K562 (cell line): ENCODE results near the gene TRAIP. TPM values are rescaled to one million over a fixed set of nuclear protein-coding genes. Genes with fewer than 3 reads are reported as not detected.

Experiments
- ARID2 ChIP-seq: fragments of 450-650 bp; IDR thresholded peaks from 2 replicates; pipeline ENCODE4 v1.6.1; 2017; ENCODE audit warnings: antibody characterized with exemption, mild to moderate bottlenecking
- BHLHE40 ChIP-seq: IDR thresholded peaks from 2 replicates; pipeline ENCODE4 v1.6.1; 2011; ENCODE audit warnings: low read length, improper control_type of control experiment
- COPS2 ChIP-seq: fragments of 450-650 bp; conservative IDR thresholded peaks from 2 replicates; pipeline ENCODE4 v1.6.1; 2016; ENCODE audit warnings: mild to moderate bottlenecking, moderate library complexity
- FOXJ2 ChIP-seq: fragments of 200-800 bp; sonication (Bioruptor generic); IDR thresholded peaks from 2 replicates; pipeline ENCODE4 v1.6.1; 2016; ENCODE audit warnings: missing genetic modification characterization, missing compliant biosample characterization
- GTF2E2 ChIP-seq: fragments of 200-800 bp; sonication (Bioruptor generic); IDR thresholded peaks from 2 replicates; pipeline ENCODE4 v1.6.1; 2016; ENCODE audit warnings: missing genetic modification characterization, missing compliant biosample characterization
- NCOR1 ChIP-seq: fragments of 450-650 bp; IDR thresholded peaks from 2 replicates; pipeline ENCODE4 v1.6.1; 2016; ENCODE audit warnings: mild to moderate bottlenecking, moderate library complexity
- NFE2L1 ChIP-seq: fragments of 450-650 bp; IDR thresholded peaks from 2 replicates; pipeline ENCODE4 v1.6.1; 2016; ENCODE audit warnings: missing genetic modification characterization, low read depth, mild to moderate bottlenecking, missing compliant biosample characterization, moderate library complexity, borderline replicate concordance
- RBFOX2 ChIP-seq: fragments of 200-400 bp; formaldehyde crosslinking; IDR thresholded peaks from 2 replicates; pipeline ENCODE4 v1.6.1; 2017; ENCODE audit warnings: low read depth, mild to moderate bottlenecking, low read length, moderate library complexity
- RFX1 ChIP-seq: fragments of 450-650 bp; IDR thresholded peaks from 2 replicates; pipeline ENCODE4 v1.6.1; 2016; ENCODE audit warnings: mild to moderate bottlenecking, moderate library complexity
- RNF219 ChIP-seq: fragments of 250-450 bp; sonication (Bioruptor Pico); IDR thresholded peaks from 2 replicates; pipeline ENCODE4 v1.5.0; 2022; ENCODE audit warnings: mild to moderate bottlenecking
- SIN3A ChIP-seq, 2 experiments: fragments of 150-350 bp in 1 of 2; IDR thresholded peaks; 2 replicates each; pipeline ENCODE4 v1.6.1; 2011 to 2016; ENCODE audit warnings: borderline replicate concordance in 2 of 2, low read depth in 2 of 2, low read length in 2 of 2, mild to moderate bottlenecking in 2 of 2, moderate library complexity in 2 of 2; ENCODE audit not compliant: control insufficient read depth in 1 of 2
- TAF15 ChIP-seq: fragments of 200-400 bp; formaldehyde crosslinking; IDR thresholded peaks from 2 replicates; pipeline ENCODE4 v1.6.1; 2017; ENCODE audit warnings: mild to moderate bottlenecking, low read depth, low read length, moderate library complexity
- TAF7 ChIP-seq: fragments of 450-650 bp; IDR thresholded peaks from 2 replicates; pipeline ENCODE4 v1.6.1; 2016; ENCODE audit warnings: missing genetic modification characterization, missing compliant biosample characterization
- XRCC5 ChIP-seq: fragments of 200-400 bp; formaldehyde crosslinking; IDR thresholded peaks from 2 replicates; pipeline ENCODE4 v1.6.1; 2017; ENCODE audit warnings: low read depth, mild to moderate bottlenecking, low read length
- ZNF263 ChIP-seq: sonication (generic); formaldehyde crosslinking; IDR thresholded peaks from 2 replicates; pipeline ENCODE4 v1.8.0; 2022; ENCODE audit warnings: mild to moderate bottlenecking, missing genetic modification reagents, borderline replicate concordance
- ZNF436 ChIP-seq: fragments of 250-450, 450-650 bp; sonication (Bioruptor Pico); formaldehyde crosslinking; IDR thresholded peaks from 2 replicates; pipeline ENCODE4 v1.7.0; 2020; ENCODE audit warnings: mild to moderate bottlenecking
- ZNF445 ChIP-seq: fragments of 250-450 bp; sonication (Bioruptor Pico); IDR thresholded peaks from 2 replicates; pipeline ENCODE4 v1.4.0; 2020; ENCODE audit warnings: low read depth, mild to moderate bottlenecking, moderate library complexity
- ZNF77 ChIP-seq: fragments of 250-450 bp; sonication (Bioruptor Pico); IDR thresholded peaks from 2 replicates; pipeline ENCODE4 v1.5.0; 2020
- polyA plus RNA-seq, 8 experiments: library from polyadenylated mRNA; depleted of rRNA in 4 of 8; stranded (reverse) in 5 of 8; unstranded in 3 of 8; fragments of >200 nt; fragmentation: Nextera tagmentation in 2 of 8; fragmentation: Illumina TruSeq in 1 of 8; extraction: Ambion mirVana in 2 of 8; extraction: Trizol in 1 of 8; gene quantifications; 2 replicates each; pipeline versions ENCODE4 v1.2.1 to v1.2.3, GENCODE V29; 2011 to 2014; ENCODE audit warnings: inconsistent platforms in 1 of 8, missing spikeins in 1 of 8
- total RNA-seq, 7 experiments: library from RNA; depleted of rRNA in 6 of 7; stranded (reverse); fragments of >200 nt in 6 of 7; fragmentation: Illumina TruSeq in 2 of 7; extraction: Trizol in 2 of 7; gene quantifications; 2 replicates each; pipeline versions ENCODE4 v1.2.1 to v1.2.3, GENCODE V29; 2011 to 2021; ENCODE audit warnings: low replicate concordance in 1 of 7
- TF ChIP-seq, protein P1 (sequence below): sonication (generic); formaldehyde crosslinking; IDR thresholded peaks from 2 replicates; pipeline ENCODE4 v1.8.0; 2022; ENCODE audit warnings: mild to moderate bottlenecking, missing genetic modification reagents
- TF ChIP-seq, protein P2 (sequence below): sonication (generic); formaldehyde crosslinking; IDR thresholded peaks from 2 replicates; pipeline ENCODE4 v1.8.0; 2022; ENCODE audit warnings: missing genetic modification reagents, mild to moderate bottlenecking, borderline replicate concordance
- TF ChIP-seq, protein P3 (sequence below): sonication (generic); formaldehyde crosslinking; IDR thresholded peaks from 2 replicates; pipeline ENCODE4 v1.5.0; 2020; ENCODE audit warnings: missing genetic modification reagents

Gene TRAIP
- total and polyA plus RNA-seq, 9 of the 15 experiments (the other 6 are each of a cell fraction or from before 2014, with no cell fraction given): 14.3 to 38.6 (median 21.2) TPM

DNA sequence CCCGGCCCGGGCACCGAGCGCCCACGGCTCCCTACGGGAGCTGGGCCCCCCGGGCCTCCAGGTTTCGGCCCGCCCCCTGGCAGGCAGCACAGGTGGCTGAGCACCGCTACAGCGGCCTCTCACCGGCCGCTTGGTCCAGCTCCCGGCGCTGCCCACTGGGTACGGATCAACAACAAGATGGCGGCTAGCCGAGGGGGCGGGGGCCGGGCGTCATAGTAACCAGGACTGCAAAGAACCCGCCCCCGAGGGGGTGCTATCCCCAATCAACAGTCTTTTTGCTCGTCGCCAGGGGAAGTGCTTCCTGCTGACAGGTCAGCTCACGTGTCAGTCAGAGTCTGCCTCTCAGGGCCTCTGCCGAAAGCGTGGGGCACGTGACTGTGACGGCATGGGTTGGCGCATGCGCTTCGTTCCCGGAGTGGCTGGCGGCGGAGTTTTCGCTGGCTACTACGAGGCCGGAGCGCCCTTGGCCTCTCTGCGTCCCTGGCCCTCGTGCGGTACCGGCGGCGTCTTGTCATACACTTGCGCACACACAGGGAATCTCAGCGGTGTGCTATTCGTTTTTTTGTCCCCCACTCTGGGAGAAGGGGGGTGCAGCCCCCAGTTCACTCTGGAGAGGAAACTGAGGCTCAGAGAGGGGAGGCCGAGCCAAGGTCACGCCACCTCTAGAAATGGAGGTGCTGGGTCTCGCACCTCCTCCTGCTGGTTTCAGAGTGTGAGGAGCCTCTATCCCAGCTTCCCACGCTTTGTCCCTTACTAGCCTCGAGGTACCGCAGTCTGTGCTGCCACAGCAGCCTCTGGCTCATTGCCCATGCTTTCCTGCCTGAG is 69.8 kb downstream of the TRAIP start, which contains the start of gene IP6K1 (continued):
- TF ChIP-seq TAF7 (tag): no peak
- TF ChIP-seq ARID2: no peak
- TF ChIP-seq ZNF263 (CRISPR knock-in tag): no peak
- TF ChIP-seq ZNF445 (CRISPR knock-in tag): no peak
- no peak for TF ChIP-seq NFE2L1 (tag)
- TF ChIP-seq GTF2E2 (tag): no peak
- TF ChIP-seq BHLHE40: peak; percentile 99
- TF ChIP-seq ZNF77: no peak
- TF ChIP-seq, protein P1, sequence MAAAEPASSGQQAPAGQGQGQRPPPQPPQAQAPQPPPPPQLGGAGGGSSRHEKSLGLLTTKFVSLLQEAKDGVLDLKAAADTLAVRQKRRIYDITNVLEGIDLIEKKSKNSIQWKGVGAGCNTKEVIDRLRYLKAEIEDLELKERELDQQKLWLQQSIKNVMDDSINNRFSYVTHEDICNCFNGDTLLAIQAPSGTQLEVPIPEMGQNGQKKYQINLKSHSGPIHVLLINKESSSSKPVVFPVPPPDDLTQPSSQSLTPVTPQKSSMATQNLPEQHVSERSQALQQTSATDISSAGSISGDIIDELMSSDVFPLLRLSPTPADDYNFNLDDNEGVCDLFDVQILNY (CRISPR knock-in tag): no peak
- no peak for TF ChIP-seq TAF15
- TF ChIP-seq RNF219 (CRISPR knock-in tag): no peak
- no peak; the same call in 1 of the 2 replicates for TF ChIP-seq FOXJ2
- TF ChIP-seq RBFOX2: peak; percentile 89
- no peak for TF ChIP-seq XRCC5
- no peak for TF ChIP-seq NCOR1
- TF ChIP-seq RFX1: peak; percentile 96
- TF ChIP-seq, protein P2, sequence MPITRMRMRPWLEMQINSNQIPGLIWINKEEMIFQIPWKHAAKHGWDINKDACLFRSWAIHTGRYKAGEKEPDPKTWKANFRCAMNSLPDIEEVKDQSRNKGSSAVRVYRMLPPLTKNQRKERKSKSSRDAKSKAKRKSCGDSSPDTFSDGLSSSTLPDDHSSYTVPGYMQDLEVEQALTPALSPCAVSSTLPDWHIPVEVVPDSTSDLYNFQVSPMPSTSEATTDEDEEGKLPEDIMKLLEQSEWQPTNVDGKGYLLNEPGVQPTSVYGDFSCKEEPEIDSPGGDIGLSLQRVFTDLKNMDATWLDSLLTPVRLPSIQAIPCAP (CRISPR knock-in tag): no peak
- TF ChIP-seq, protein P3, sequence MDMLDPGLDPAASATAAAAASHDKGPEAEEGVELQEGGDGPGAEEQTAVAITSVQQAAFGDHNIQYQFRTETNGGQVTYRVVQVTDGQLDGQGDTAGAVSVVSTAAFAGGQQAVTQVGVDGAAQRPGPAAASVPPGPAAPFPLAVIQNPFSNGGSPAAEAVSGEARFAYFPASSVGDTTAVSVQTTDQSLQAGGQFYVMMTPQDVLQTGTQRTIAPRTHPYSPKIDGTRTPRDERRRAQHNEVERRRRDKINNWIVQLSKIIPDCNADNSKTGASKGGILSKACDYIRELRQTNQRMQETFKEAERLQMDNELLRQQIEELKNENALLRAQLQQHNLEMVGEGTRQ (CRISPR knock-in tag): peak; percentile 99
- TF ChIP-seq COPS2: no peak
- TF ChIP-seq SIN3A (IDR thresholded peaks at IDR 0.05; ENCODE audit: borderline replicate concordance in 2 of 2, control insufficient read depth in 1 of 2, low read depth in 2 of 2, low read length in 2 of 2): 0 out of 4 replicates have a peak, but pooled peaks of 1 of the 2 experiments have one; percentile 19
- TF ChIP-seq ZNF436 (CRISPR knock-in tag): no peak
